OCI-LY7 (cell line): ENCODE data around the gene AMOTL2. TPM values are rescaled to one million over a fixed set of nuclear protein-coding genes. Genes with fewer than 3 reads are reported as not detected.

ENCODE experiments used
- BruUV-seq: library from RNA; stranded (reverse); fragments of 400-500 nt; replicated peaks from 2 replicates; lab custom pipeline; 2021; lab: Mats Ljungman, UMichigan
- CTCF ChIA-PET: fragments of 300-600 bp; sonication (Branson Sonifier 250); formaldehyde crosslinking; loops from one replicate; lab custom pipeline; 2022; ENCODE audit warnings: antibody characterized with exemption; ENCODE audit not compliant: unreplicated experiment; lab: Charles Lee
- POLR2A ChIA-PET: fragments of 300-600 bp; sonication (Branson Sonifier 250); formaldehyde crosslinking; loops from one replicate; lab custom pipeline; 2022; ENCODE audit warnings: antibody characterized with exemption; lab: Charles Lee
- DNase-seq: peaks from one replicate; pipeline ENCODE4 v3.0.0-alpha.2; 2015; ENCODE audit warnings: low spot score
- H2AFZ ChIP-seq: fragments of 200-600 bp; sonication (generic), shearing (Covaris generic); 2 replicates; pipeline ENCODE4 v1.6.1; 2014; ENCODE audit warnings: mild to moderate bottlenecking, antibody characterized with exemption, low read length, moderate library complexity
- H3K27ac ChIP-seq: fragments of 200-600 bp; sonication (generic); 2 replicates; pipeline ENCODE4 v1.5.1; 2014; ENCODE audit warnings: mixed run types, low read depth, mild to moderate bottlenecking, moderate library complexity, low read length, inconsistent platforms; ENCODE audit not compliant: poor library complexity, severe bottlenecking
- H3K36me3 ChIP-seq: fragments of 200-600 bp; sonication (generic); 2 replicates; pipeline ENCODE4 v1.6.1; 2014; ENCODE audit warnings: mild to moderate bottlenecking, antibody characterized with exemption, low read length, moderate library complexity, mixed read lengths; ENCODE audit not compliant: insufficient read depth
- H3K4me1 ChIP-seq: fragments of 200-600 bp; sonication (generic); 2 replicates; pipeline ENCODE4 v1.5.1; 2014; ENCODE audit warnings: mild to moderate bottlenecking, low read length; ENCODE audit not compliant: insufficient read depth, poor library complexity, severe bottlenecking
- H3K4me2 ChIP-seq: fragments of 200-600 bp; sonication (generic); 2 replicates; pipeline ENCODE4 v1.6.1; 2014; ENCODE audit warnings: mild to moderate bottlenecking, low read length
- H3K4me3 ChIP-seq: fragments of 200-600 bp; sonication (generic); 2 replicates; pipeline ENCODE4 v1.5.1; 2014; ENCODE audit warnings: mild to moderate bottlenecking, low read depth, low read length; ENCODE audit not compliant: poor library complexity, severe bottlenecking
- H3K79me2 ChIP-seq: fragments of 200-600 bp; sonication (generic); 2 replicates; pipeline ENCODE4 v1.6.1; 2016; ENCODE audit warnings: low read depth, mild to moderate bottlenecking, low read length, moderate library complexity, mixed read lengths; ENCODE audit not compliant: insufficient read depth
- H3K9me2 ChIP-seq: fragments of 200-600 bp; sonication (generic); 2 replicates; pipeline ENCODE4 v1.6.1; 2016; ENCODE audit warnings: mild to moderate bottlenecking, low read length, mixed read lengths; ENCODE audit not compliant: insufficient read depth
- H3K9me3 ChIP-seq: fragments of 200-600 bp; sonication (generic); 2 replicates; pipeline ENCODE4 v1.6.1; 2014; ENCODE audit warnings: mild to moderate bottlenecking, mixed run types, low read length, mixed read lengths
- H4K20me1 ChIP-seq: fragments of 200-600 bp; sonication (generic); 2 replicates; pipeline ENCODE4 v1.6.1; 2014; ENCODE audit warnings: mild to moderate bottlenecking, antibody characterized with exemption, low read length, moderate library complexity, mixed read lengths; ENCODE audit not compliant: insufficient read depth
- EZH2phosphoT487 ChIP-seq: fragments of 200-600 bp; sonication (generic); IDR thresholded peaks from 2 replicates; pipeline ENCODE4 v1.6.1; 2018; ENCODE audit warnings: low read depth, borderline replicate concordance, mild to moderate bottlenecking, mixed run types, antibody characterized with exemption, low read length, moderate library complexity, mixed read lengths
- intact Hi-C: fragments of 100-400 bp; cut with micrococcal nuclease; formaldehyde crosslinking; loops from one replicate; pipeline ENCODE4 v1.10.0; 2022; ENCODE audit not compliant: unreplicated experiment
- total RNA-seq, 2 experiments: library from RNA; depleted of rRNA in 1 of 2; stranded (reverse); fragments of >200 nt in 1 of 2; shearing (Covaris generic) in 1 of 2; gene quantifications; 2 replicates each; pipeline ENCODE4 v1.2.3, GENCODE V29; 2014 to 2022
- TF ChIP-seq, protein P1 (sequence below): fragments of 200-600 bp; sonication (generic); conservative IDR thresholded peaks from 2 replicates; pipeline ENCODE4 v1.5.1; 2014; ENCODE audit warnings: mild to moderate bottlenecking, antibody characterized with exemption, low read length, moderate library complexity, mixed read lengths

The AMOTL2 gene
- total RNA-seq, 2 experiments from 2014 or later = not detected

DNA sequence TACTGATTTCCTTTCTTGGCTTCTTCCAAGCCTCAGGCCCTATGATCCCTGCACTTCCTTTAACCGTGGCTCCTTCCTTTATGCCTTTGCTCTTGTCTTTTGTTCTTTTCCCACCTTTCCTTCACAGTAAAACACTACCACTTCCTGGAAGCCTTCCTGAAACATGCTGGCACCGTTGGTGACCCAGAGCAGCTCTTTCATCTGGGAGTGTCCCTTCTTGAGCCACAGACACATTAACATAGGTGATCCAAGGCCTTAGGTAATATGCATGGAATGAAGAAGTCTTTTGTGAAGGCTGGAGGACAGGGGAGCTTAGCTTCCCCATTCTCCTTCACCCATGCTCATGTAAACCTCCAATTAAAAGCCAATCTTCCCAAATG is 39.4 kb downstream of the AMOTL2 start:
- H3K4me2 ChIP-seq = no peak overlapping the region
- no peaks in the 10 kb centered on the region for H4K20me1 ChIP-seq
- POLR2A ChIA-PET = no interaction called here
- DNase-seq = no peak
- H3K79me2 ChIP-seq = no peaks in the 10 kb centered on the region
- no peak overlapping the region for H3K4me3 ChIP-seq
- no peaks in the 10 kb centered on the region for H3K36me3 ChIP-seq
- no TSS peak for BruUV-seq
- H2AFZ ChIP-seq = no peak overlapping the region
- H3K9me3 ChIP-seq = no peaks in the 10 kb centered on the region
- CTCF ChIA-PET = interaction anchor here (0.6 kb wide), 1 partner anchor 30 kb away, joined by 3 read pairs; no protein-coding TSS in a partner anchor
- intact Hi-C loops = no loop called here
- TF ChIP-seq, protein P1, sequence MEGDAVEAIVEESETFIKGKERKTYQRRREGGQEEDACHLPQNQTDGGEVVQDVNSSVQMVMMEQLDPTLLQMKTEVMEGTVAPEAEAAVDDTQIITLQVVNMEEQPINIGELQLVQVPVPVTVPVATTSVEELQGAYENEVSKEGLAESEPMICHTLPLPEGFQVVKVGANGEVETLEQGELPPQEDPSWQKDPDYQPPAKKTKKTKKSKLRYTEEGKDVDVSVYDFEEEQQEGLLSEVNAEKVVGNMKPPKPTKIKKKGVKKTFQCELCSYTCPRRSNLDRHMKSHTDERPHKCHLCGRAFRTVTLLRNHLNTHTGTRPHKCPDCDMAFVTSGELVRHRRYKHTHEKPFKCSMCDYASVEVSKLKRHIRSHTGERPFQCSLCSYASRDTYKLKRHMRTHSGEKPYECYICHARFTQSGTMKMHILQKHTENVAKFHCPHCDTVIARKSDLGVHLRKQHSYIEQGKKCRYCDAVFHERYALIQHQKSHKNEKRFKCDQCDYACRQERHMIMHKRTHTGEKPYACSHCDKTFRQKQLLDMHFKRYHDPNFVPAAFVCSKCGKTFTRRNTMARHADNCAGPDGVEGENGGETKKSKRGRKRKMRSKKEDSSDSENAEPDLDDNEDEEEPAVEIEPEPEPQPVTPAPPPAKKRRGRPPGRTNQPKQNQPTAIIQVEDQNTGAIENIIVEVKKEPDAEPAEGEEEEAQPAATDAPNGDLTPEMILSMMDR = no peak
- no peak for TF ChIP-seq EZH2phosphoT487
- no peak overlapping the region for H3K27ac ChIP-seq
- no peaks in the 10 kb centered on the region for H3K9me2 ChIP-seq
- no peaks in the 10 kb centered on the region for H3K4me1 ChIP-seq

DNA sequence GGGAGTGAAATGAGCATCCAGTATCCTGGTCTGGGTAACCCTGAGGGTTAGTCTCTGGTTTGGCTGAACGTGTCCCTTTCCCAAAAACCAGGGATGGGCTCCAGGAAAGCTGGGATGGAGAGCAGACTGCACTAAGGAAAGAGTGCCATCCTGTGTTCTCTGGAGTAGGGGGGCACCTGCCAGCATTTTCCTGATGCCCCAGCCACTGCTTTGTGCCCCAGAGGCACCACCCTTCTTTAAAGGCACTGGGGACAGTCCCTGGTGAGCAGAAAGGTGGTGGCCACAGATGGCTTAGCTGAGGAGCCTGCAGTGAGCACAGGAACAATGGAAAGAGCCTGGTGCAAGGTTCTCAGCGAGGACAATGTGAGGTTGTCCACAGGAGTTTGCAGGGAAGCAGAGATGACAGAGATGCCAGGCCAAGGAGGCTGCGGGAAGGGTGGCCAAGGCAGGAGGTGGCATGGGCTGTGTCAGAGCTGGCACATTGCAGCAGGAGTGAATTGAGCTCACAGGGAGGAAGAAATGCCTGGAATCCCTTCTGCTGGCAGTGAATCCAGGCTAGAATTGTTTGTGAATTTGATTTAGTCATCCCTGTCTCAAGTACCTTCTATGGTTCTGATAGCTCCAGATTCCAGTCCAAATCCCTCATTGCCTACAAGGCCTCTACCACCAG is 39.9 kb downstream of the AMOTL2 start:
- TF ChIP-seq, protein P1 = no peak
- no peak for TF ChIP-seq EZH2phosphoT487
- H3K4me2 ChIP-seq = no peak overlapping the region
- H3K9me3 ChIP-seq = no peaks in the 10 kb centered on the region
- ChIA-PET CTCF (interaction anchor here (0.5 to 0.6 kb wide), 2 partner anchors 11 to 29 kb away, joined by 3 read pairs; no protein-coding TSS in a partner anchor), POLR2A (no interaction called here)
- no peaks in the 10 kb centered on the region for H3K9me2 ChIP-seq
- no peak for DNase-seq
- BruUV-seq = no TSS peak
- no peak overlapping the region for H3K4me3 ChIP-seq
- H3K79me2 ChIP-seq = no peaks in the 10 kb centered on the region
- H3K36me3 ChIP-seq = no peaks in the 10 kb centered on the region
- H3K4me1 ChIP-seq = no peaks in the 10 kb centered on the region
- no peak overlapping the region for H3K27ac ChIP-seq
- H2AFZ ChIP-seq = no peak overlapping the region
- intact Hi-C loops = no loop called here
- no peaks in the 10 kb centered on the region for H4K20me1 ChIP-seq

DNA sequence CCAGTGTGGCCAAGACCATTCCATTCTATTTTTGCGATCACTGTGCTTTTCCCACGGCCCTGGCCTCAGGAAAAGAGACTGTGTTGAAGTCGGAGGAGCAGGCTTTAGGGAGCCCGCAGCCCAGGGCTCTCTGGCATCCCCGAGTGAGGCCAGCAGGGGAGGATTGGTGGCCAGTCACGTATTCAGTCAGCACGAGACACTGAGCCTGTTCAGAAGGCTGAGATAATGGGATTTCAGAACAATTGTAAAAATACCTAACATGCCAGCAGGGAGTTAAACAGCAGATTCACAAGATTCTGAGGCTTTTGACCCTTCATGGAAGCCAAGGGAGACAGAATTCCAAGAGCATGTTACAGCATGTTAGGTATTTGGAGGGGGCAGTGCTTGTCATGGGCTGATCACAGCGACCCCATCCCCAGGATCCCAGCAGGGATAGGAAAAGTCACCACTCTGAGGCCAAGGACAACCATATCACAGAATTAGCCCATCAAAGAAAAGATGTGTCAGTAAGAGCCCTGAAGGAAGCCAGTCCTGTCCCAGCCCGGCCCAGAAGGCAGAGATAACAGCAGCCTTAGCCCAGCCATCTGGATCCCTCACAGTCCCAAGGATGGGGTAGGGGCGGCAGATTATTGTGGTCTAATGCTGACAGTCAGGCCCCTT is 40.6 kb downstream of the AMOTL2 start:
- BruUV-seq = no TSS peak
- no peak overlapping the region for H3K4me2 ChIP-seq
- no peaks in the 10 kb centered on the region for H3K9me2 ChIP-seq
- ChIA-PET CTCF (no interaction called here), POLR2A (no interaction called here)
- H3K27ac ChIP-seq = no peak overlapping the region
- H4K20me1 ChIP-seq = no peaks in the 10 kb centered on the region
- no peaks in the 10 kb centered on the region for H3K4me1 ChIP-seq
- H3K79me2 ChIP-seq = no peaks in the 10 kb centered on the region
- no peaks in the 10 kb centered on the region for H3K36me3 ChIP-seq
- no peak for TF ChIP-seq EZH2phosphoT487
- TF ChIP-seq, protein P1 = no peak
- intact Hi-C loops = no loop called here
- no peak overlapping the region for H2AFZ ChIP-seq
- H3K9me3 ChIP-seq = no peaks in the 10 kb centered on the region
- no peak for DNase-seq
- no peak overlapping the region for H3K4me3 ChIP-seq
